ENCODE results near the gene CEP95.
"Not testable (repeated sequence)": the region's sequence is repeated elsewhere in the genome, so short reads cannot be mapped to it uniquely, and the experiment has no call there.

CEP95 gene

GRCh38 chr17:64461788-64462187 lies 45.0 kb upstream of the CEP95 start:
- no peak for TF ChIP-seq CTCF (IDR thresholded peaks at IDR 0.05; ENCODE audit: low read depth, low read length, missing control alignments)
- in situ Hi-C loops (cut with HindIII; ENCODE audit: low sequenced_read_pairs), result no loop called here
- no peak overlapping the region for H3K4me3 ChIP-seq (ENCODE audit: low read depth, low read length)
- no peak for DNase-seq (ENCODE audit: low read depth)

GRCh38 chr17:64466019-64466735 lies 40.6 kb upstream of the CEP95 start:
- no peak overlapping the region for H3K4me3 ChIP-seq (ENCODE audit: low read depth, low read length)
- no peak for TF ChIP-seq CTCF (IDR thresholded peaks at IDR 0.05; ENCODE audit: low read depth, low read length, missing control alignments)
- DNase-seq (ENCODE audit: low read depth), result no peak
- in situ Hi-C loops (cut with HindIII; ENCODE audit: low sequenced_read_pairs), result no loop called here

GRCh38 chr17:64466834-64467233 lies 39.9 kb upstream of the CEP95 start:
- H3K4me3 ChIP-seq (ENCODE audit: low read depth, low read length); in situ Hi-C loops (cut with HindIII; ENCODE audit: low sequenced_read_pairs); DNase-seq (ENCODE audit: low read depth): not testable (repeated sequence)

GRCh38 chr17:64470625-64471024 lies 36.2 kb upstream of the CEP95 start:
- H3K4me3 ChIP-seq (ENCODE audit: low read depth, low read length), result no peak overlapping the region
- in situ Hi-C loops (cut with HindIII; ENCODE audit: low sequenced_read_pairs), result no loop called here
- no peak for TF ChIP-seq CTCF (IDR thresholded peaks at IDR 0.05; ENCODE audit: low read depth, low read length, missing control alignments)
- DNase-seq (ENCODE audit: low read depth), result no peak

GRCh38 chr17:64471440-64471839 lies 35.3 kb upstream of the CEP95 start:
- no peak for DNase-seq (ENCODE audit: low read depth)
- H3K4me3 ChIP-seq (ENCODE audit: low read depth, low read length), result no peak overlapping the region
- no peak for TF ChIP-seq CTCF (IDR thresholded peaks at IDR 0.05; ENCODE audit: low read depth, low read length, missing control alignments)
- in situ Hi-C loops (cut with HindIII; ENCODE audit: low sequenced_read_pairs), result no loop called here

- no peak for DNase-seq (ENCODE audit: low read depth)
- H3K4me3 ChIP-seq (ENCODE audit: low read depth, low read length), result no peak overlapping the region
- no peak for TF ChIP-seq CTCF (IDR thresholded peaks at IDR 0.05; ENCODE audit: low read depth, low read length, missing control alignments)
- in situ Hi-C loops (cut with HindIII; ENCODE audit: low sequenced_read_pairs), result no loop called here
Observed at GRCh38 chr17:64472564-64472963, 34.2 kb upstream of the CEP95 start.

- in situ Hi-C loops (cut with HindIII; ENCODE audit: low sequenced_read_pairs), result no loop called here
- no peak for DNase-seq (ENCODE audit: low read depth)
- no peak for TF ChIP-seq CTCF (IDR thresholded peaks at IDR 0.05; ENCODE audit: low read depth, low read length, missing control alignments)
- no peak overlapping the region for H3K4me3 ChIP-seq (ENCODE audit: low read depth, low read length)
Observed at GRCh38 chr17:64477849-64478248, 28.9 kb upstream of the CEP95 start.
